ENCODE results near the gene CFAP46.

CFAP46 gene

DNA sequence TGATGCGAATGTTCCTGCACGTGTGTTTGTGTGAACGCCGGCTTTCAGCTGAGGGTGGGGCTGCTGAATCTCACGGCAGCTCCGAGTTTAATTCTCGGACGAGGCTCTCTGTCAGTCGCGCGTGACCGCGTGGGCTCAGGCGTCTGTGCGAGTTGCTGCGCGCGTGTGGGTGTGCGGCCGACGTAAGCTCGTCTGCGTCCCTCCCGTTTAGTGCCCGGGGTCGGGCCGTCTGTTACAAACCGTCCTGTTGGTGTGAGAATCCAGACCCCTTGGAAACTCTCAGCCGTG, 41.6 kb upstream of the CFAP46 start:
- no peak for DNase-seq (ENCODE audit: low spot score)
- TF ChIP-seq, protein P1, sequence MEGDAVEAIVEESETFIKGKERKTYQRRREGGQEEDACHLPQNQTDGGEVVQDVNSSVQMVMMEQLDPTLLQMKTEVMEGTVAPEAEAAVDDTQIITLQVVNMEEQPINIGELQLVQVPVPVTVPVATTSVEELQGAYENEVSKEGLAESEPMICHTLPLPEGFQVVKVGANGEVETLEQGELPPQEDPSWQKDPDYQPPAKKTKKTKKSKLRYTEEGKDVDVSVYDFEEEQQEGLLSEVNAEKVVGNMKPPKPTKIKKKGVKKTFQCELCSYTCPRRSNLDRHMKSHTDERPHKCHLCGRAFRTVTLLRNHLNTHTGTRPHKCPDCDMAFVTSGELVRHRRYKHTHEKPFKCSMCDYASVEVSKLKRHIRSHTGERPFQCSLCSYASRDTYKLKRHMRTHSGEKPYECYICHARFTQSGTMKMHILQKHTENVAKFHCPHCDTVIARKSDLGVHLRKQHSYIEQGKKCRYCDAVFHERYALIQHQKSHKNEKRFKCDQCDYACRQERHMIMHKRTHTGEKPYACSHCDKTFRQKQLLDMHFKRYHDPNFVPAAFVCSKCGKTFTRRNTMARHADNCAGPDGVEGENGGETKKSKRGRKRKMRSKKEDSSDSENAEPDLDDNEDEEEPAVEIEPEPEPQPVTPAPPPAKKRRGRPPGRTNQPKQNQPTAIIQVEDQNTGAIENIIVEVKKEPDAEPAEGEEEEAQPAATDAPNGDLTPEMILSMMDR (IDR thresholded peaks at IDR 0.05): no peak
- no peak overlapping the region for H3K27ac ChIP-seq
- no peak overlapping the region for H3K4me3 ChIP-seq

DNA sequence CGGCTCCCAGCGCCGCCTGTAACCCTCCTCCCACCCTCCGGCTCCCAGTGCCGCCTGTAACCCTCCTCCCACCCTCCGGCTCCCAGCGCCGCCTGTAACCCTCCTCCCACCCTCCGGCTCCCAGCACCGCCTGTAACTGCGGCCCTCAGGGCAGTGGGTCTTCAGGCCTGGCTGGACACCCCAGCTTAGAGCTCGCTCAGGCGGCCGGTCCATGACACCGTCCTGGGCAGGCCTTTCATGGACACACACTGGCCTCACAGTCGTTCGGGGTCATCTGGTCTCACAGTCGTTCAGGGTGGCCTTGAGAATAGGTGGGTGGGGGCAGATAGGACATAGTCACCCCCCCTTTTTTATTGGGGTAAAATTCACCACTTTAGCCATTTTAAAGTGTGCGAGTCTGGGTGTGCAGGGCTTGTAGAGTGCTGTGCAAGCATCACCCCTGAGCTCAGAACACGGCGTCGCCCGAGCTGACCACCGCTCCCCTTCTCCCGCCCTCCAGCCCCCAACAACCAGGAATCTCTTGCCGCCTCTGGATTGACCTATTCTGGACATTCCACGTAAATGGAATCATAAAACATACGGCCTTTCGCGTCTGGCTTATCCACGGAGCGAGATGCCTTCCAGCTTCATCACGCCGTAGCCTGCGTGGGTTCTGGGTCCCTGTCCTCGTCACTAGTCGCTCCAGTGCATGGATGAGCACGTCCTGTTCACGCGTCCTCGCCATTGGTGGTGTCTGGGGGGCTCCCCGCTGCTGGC, 41.1 kb upstream of the CFAP46 start:
- TF ChIP-seq, protein P1 (IDR thresholded peaks at IDR 0.05): no peak
- Histone ChIP-seq H3K4me3 (no peak overlapping the region), H3K27ac (no peak overlapping the region)
- no peak for DNase-seq (ENCODE audit: low spot score)

DNA sequence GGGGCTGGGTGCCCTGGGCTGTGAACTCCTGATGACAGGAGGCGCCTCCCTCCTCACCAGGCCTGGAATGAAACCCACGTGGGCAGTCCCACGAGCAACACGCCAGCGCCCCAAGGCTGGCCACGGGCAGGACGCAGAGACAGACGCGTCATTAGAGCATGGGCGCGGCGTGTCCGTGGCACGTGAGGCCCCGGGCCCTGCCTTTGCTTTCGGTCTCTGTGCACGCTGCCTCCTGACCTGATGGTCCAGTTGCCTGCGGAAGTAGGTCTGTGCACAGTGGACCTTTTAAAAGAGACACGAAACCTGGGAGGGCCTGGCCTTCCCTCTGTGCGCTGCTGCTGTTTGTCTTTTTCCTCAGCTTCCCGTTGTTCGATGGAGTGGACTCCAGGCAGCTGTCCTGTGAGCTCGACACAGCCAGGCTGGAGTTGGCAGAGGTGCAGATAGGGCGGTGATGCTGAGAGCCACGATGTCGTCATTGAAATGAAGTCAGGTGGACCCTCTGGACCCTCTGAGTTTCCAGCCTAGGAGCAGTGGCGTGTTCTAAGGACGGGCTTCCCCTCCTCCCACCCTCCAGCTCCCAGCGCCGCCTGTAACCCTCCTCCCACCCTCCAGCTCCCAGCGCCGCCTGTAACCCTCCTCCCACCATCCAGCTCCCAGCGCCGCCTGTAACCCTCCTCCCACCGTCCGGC, 40.1 kb upstream of the CFAP46 start:
- no peak overlapping the region for H3K27ac ChIP-seq
- H3K4me3 ChIP-seq: no peak overlapping the region
- TF ChIP-seq, protein P1 (IDR thresholded peaks at IDR 0.05): no peak
- no peak for DNase-seq (ENCODE audit: low spot score)

DNA sequence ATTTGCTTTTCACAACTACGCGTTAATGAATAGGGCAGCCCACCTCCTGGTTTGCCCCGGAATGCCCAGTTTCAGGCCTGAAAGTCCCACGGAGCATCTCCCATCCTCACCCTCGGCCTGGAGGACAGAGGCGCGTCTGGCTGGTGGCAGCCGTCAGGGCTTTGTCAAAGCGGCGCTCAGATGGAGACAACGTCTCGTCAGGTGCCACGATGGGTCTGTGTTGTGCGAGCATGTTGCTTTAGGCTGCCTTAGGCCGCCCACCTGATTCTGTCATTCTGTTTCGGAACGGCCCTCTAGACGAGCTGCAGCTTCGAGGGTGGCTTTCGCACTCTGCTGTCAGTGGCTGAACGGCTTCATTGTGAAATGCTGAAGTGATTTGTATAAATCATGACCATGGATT, 39.4 kb upstream of the CFAP46 start:
- no peak overlapping the region for H3K27ac ChIP-seq
- DNase-seq (ENCODE audit: low spot score): no peak
- TF ChIP-seq, protein P1 (IDR thresholded peaks at IDR 0.05): no peak
- H3K4me3 ChIP-seq: no peak overlapping the region

DNA sequence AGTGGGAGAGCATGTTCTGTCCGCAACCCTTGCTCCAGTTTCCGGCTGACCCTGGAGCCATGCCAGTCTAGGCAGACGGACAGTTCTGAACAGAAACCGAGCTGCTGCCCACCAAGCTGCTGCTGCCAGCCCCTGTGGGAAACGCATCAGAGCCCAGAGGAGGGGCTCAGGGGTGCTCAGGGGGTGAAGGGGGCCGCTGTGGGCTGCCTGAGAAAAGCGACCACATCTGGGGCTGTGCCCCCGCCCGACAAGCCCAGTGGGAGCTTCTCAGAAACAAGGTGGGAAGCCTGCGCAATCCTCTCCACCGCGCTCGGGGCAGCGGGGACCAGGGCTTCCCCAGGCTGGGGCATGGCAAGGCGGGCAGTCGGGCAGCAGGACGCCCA, 38.8 kb upstream of the CFAP46 start:
- DNase-seq (ENCODE audit: low spot score): no peak
- TF ChIP-seq, protein P1 (IDR thresholded peaks at IDR 0.05): no peak
- H3K27ac ChIP-seq: no peak overlapping the region
- H3K4me3 ChIP-seq: no peak overlapping the region

DNA sequence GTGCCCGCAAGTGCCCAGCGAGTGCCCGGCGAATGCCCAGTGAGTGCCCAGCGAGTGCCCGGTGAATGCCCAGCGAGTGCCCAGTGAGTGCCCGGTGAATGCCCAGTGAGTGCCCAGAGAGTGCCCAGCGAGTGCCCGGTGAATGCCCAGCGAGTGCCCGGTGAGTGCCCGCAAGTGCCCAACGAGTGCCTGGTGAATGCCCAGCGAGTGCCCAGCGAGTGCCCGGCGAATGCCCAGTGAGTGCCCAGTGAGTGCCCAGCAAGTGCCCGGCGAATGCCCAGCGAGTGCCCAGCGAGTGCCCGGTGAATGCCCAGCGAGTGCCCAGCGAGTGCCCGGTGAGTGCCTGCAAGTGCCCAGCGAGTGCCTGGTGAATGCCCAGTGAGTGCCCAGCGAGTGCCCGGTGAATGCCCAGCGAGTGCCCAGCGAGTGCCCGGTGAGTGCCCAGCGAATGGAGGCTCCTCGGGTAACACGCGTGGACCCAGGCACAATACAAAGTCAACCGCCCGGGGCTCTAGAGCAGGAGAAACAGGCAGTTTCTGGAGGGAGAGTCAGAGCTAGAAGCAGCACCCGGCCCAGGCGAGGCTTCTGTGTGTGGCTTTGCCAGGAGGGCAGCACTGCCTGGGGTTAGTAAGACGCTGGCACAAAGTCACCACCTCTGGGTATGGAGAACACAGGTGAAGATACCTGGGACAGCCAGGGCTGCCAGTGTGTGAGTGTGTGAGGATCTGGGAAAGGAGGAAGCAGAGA, 38.2 kb upstream of the CFAP46 start:
- Histone ChIP-seq H3K4me3 (no peak overlapping the region), H3K27ac (no peak overlapping the region)
- no peak for DNase-seq (ENCODE audit: low spot score)
- TF ChIP-seq, protein P1 (IDR thresholded peaks at IDR 0.05): no peak

All from coronary artery (tissue), 2 donors.